HL-60 (cell line): Measurements from ENCODE around the gene IL5.

Experiments used
- DNase-seq, 2 experiments: peaks; one replicate each; pipeline ENCODE4 v3.0.0-alpha.2; 2010 to 2020; ENCODE audit warnings: low read depth in 1 of 2, low spot score in 1 of 2
- H3K27ac ChIP-seq: fragments of 250-450 bp; sonication (Bioruptor Pico); replicated peaks from 2 replicates; pipeline ENCODE4 v1.5.1; 2020; ENCODE audit warnings: mild to moderate bottlenecking, moderate library complexity
- H3K27me3 ChIP-seq: fragments of 250-450 bp; sonication (Bioruptor Pico); 2 replicates; pipeline ENCODE4 v1.5.1; 2021; ENCODE audit warnings: mild to moderate bottlenecking, moderate library complexity; ENCODE audit not compliant: insufficient read depth, poor library complexity, severe bottlenecking
- H3K4me3 ChIP-seq: replicated peaks from 2 replicates; pipeline ENCODE4 v1.5.1; 2011; ENCODE audit warnings: mild to moderate bottlenecking, control low read depth, low read length; ENCODE audit not compliant: insufficient read depth
- GABPA ChIP-seq: IDR thresholded peaks from 2 replicates; pipeline ENCODE4 v1.6.1; 2012; ENCODE audit warnings: low read depth
- POLR2AphosphoS5 ChIP-seq: IDR thresholded peaks from 2 replicates; pipeline ENCODE4 v1.6.1; 2012; ENCODE audit warnings: low read depth
- SPI1 ChIP-seq: IDR thresholded peaks from 2 replicates; pipeline ENCODE4 v1.6.1; 2012; ENCODE audit warnings: low read depth, mild to moderate bottlenecking, borderline replicate concordance
- TF ChIP-seq, protein P1 (sequence below): IDR thresholded peaks from one replicate; pipeline ENCODE4 v1.5.1; 2011; ENCODE audit warnings: low read length, control low read depth, inconsistent platforms; ENCODE audit not compliant: insufficient read depth
- TF ChIP-seq, protein P2 (sequence below): IDR thresholded peaks from 2 replicates; pipeline ENCODE4 v1.6.1; 2012; ENCODE audit warnings: low read depth; ENCODE audit not compliant: insufficient replicate concordance

IL5 gene

DNA sequence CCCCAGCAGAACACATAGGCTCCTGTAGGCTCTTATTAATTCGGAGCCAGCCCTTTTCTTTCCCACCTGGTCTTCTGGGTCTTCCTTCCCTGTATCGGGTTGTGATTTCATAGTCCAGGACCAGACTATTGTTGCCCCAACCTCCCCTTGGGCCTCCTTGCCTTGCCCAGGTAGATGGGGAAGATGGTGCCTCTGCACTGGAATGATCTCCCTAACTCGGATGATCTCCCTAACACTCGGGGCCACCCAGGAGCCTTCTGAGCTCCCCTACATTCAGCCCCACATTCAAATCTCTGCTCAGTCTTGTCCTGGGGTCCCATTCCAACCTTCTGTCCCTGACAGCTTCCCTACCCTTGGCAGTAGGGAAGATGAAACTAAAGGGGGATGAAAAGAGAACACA is 50.1 kb downstream of the IL5 start:
- Histone ChIP-seq H3K27ac (no peak overlapping the region), H3K27me3 (no peaks in the 10 kb centered on the region), H3K4me3 (no peak overlapping the region)
- DNase-seq, result no peak
- TF ChIP-seq, protein P1, sequence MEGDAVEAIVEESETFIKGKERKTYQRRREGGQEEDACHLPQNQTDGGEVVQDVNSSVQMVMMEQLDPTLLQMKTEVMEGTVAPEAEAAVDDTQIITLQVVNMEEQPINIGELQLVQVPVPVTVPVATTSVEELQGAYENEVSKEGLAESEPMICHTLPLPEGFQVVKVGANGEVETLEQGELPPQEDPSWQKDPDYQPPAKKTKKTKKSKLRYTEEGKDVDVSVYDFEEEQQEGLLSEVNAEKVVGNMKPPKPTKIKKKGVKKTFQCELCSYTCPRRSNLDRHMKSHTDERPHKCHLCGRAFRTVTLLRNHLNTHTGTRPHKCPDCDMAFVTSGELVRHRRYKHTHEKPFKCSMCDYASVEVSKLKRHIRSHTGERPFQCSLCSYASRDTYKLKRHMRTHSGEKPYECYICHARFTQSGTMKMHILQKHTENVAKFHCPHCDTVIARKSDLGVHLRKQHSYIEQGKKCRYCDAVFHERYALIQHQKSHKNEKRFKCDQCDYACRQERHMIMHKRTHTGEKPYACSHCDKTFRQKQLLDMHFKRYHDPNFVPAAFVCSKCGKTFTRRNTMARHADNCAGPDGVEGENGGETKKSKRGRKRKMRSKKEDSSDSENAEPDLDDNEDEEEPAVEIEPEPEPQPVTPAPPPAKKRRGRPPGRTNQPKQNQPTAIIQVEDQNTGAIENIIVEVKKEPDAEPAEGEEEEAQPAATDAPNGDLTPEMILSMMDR, result no peak
- TF ChIP-seq GABPA, result no peak
- TF ChIP-seq, protein P2, sequence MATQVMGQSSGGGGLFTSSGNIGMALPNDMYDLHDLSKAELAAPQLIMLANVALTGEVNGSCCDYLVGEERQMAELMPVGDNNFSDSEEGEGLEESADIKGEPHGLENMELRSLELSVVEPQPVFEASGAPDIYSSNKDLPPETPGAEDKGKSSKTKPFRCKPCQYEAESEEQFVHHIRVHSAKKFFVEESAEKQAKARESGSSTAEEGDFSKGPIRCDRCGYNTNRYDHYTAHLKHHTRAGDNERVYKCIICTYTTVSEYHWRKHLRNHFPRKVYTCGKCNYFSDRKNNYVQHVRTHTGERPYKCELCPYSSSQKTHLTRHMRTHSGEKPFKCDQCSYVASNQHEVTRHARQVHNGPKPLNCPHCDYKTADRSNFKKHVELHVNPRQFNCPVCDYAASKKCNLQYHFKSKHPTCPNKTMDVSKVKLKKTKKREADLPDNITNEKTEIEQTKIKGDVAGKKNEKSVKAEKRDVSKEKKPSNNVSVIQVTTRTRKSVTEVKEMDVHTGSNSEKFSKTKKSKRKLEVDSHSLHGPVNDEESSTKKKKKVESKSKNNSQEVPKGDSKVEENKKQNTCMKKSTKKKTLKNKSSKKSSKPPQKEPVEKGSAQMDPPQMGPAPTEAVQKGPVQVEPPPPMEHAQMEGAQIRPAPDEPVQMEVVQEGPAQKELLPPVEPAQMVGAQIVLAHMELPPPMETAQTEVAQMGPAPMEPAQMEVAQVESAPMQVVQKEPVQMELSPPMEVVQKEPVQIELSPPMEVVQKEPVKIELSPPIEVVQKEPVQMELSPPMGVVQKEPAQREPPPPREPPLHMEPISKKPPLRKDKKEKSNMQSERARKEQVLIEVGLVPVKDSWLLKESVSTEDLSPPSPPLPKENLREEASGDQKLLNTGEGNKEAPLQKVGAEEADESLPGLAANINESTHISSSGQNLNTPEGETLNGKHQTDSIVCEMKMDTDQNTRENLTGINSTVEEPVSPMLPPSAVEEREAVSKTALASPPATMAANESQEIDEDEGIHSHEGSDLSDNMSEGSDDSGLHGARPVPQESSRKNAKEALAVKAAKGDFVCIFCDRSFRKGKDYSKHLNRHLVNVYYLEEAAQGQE, result no peak
- TF ChIP-seq POLR2AphosphoS5, result no peak
- no peak for TF ChIP-seq SPI1

DNA sequence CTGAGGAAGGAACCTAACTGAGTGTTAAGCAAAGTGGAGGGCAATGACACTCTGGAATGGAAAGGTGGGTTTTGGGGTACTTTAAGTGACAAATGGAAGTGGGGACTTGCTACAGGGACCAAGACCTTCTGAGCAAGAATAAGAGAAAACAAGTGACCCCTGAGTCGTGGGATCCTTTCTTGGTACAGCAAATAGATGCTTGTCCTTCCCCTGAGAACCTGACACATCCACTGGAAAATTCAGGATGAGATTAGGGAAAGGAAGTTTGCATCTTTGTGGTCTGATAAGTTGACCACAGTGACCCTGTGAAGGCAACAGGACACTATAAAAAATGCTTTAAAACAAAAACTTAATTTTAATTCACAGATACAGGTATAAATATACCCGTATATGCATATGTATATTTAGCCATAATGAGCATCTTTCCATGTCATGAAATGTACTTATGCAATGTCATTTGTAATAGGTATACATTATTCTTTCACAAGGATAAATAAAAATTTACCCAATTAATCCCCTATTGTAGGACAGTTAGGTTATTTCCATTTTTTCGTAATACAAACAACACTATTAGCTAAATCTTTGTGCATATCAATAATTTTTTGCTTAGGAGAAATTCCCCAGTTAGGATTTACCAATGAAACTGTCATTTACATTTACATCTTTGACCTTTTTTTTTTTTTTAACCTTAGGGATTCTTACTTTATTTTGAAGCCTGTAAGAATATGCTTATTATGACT is 50.8 kb downstream of the IL5 start:
- H3K27ac ChIP-seq, result no peak overlapping the region
- H3K27me3 ChIP-seq, result no peaks in the 10 kb centered on the region
- no peak overlapping the region for H3K4me3 ChIP-seq
- no peak for DNase-seq
- TF ChIP-seq, protein P1, result no peak
- no peak for TF ChIP-seq SPI1
- TF ChIP-seq GABPA, result no peak
- TF ChIP-seq, protein P2, result no peak
- no peak for TF ChIP-seq POLR2AphosphoS5
